ENCODE data around the gene ZBED5.
"Not testable (repeated sequence)": the region's sequence is repeated elsewhere in the genome, so short reads cannot be mapped to it uniquely, and the experiment has no call there.

Gene ZBED5

GRCh38 chr11:10857709-10858438, at the start of gene ZBED5:
Gene ZBED5, minus strand, starts transcription at chr11:10858053. Its CDS starts 3,108 bp downstream, at chr11:10854945.
- DNase-seq = peak; percentile 96

GRCh38 chr11:10906521-10906920, 48.7 kb upstream of the ZBED5 start:
- no peak for DNase-seq

GRCh38 chr11:10902301-10903063, 44.6 kb upstream of the ZBED5 start:
- DNase-seq = no peak

GRCh38 chr11:10900681-10901415, 43.0 kb upstream of the ZBED5 start:
- no peak for DNase-seq

GRCh38 chr11:10899121-10899830, 41.4 kb upstream of the ZBED5 start:
- no peak for DNase-seq

- no peak for DNase-seq
These were observed 40.8 kb upstream of the ZBED5 start for GRCh38 chr11:10898763-10899025.

- no peak for DNase-seq
These were observed 40.3 kb upstream of the ZBED5 start for GRCh38 chr11:10898003-10898762.

GRCh38 chr11:10897150-10897549, 39.3 kb upstream of the ZBED5 start:
- no peak for DNase-seq

GRCh38 chr11:10896493-10896892, 38.6 kb upstream of the ZBED5 start:
- no peak for DNase-seq

GRCh38 chr11:10895285-10895684, 37.4 kb upstream of the ZBED5 start:
- no peak for DNase-seq

GRCh38 chr11:10894666-10895065, 36.8 kb upstream of the ZBED5 start:
- DNase-seq = no peak

GRCh38 chr11:10893714-10894151, 35.9 kb upstream of the ZBED5 start:
- DNase-seq = no peak

- DNase-seq = no peak
These were observed 34.4 kb upstream of the ZBED5 start for GRCh38 chr11:10892250-10892649.

- no peak for DNase-seq
These were observed 33.4 kb upstream of the ZBED5 start for GRCh38 chr11:10891151-10891720.

- DNase-seq = not testable (repeated sequence)
These were observed 32.2 kb upstream of the ZBED5 start for GRCh38 chr11:10890083-10890482.

GRCh38 chr11:10887307-10887706, 29.5 kb upstream of the ZBED5 start:
- no peak for DNase-seq

- no peak for DNase-seq
These were observed 28.9 kb upstream of the ZBED5 start for GRCh38 chr11:10886652-10887250.

- DNase-seq = no peak
These were observed 28.0 kb upstream of the ZBED5 start for GRCh38 chr11:10885703-10886363.

- DNase-seq = not testable (repeated sequence)
These were observed 26.4 kb upstream of the ZBED5 start for GRCh38 chr11:10884292-10884691.

- DNase-seq = no peak
These were observed 24.0 kb upstream of the ZBED5 start for GRCh38 chr11:10881892-10882291.

Data from CD4-positive, alpha-beta T cell treated with Interleukin-6 for 4 hours (primary cell).